ENCODE results near the gene DLEC1.
"Not testable (repeated sequence)": the region's sequence is repeated elsewhere in the genome, so short reads cannot be mapped to it uniquely, and the experiment has no call there.

Gene DLEC1

GRCh38 chr3:38125305-38126120, 86.5 kb downstream of the DLEC1 start:
- DNase-seq, result no peak
- in situ Hi-C loops (cut with HindIII; ENCODE audit: low pct_ligation_motif_present, low pct_unique_long_range_greater_than_20kb, low sequenced_read_pairs), result no loop called here

GRCh38 chr3:38126121-38126892, 87.3 kb downstream of the DLEC1 start:
- in situ Hi-C loops (cut with HindIII; ENCODE audit: low pct_ligation_motif_present, low pct_unique_long_range_greater_than_20kb, low sequenced_read_pairs), result no loop called here
- DNase-seq, result no peak

- DNase-seq, result no peak
- in situ Hi-C loops (cut with HindIII; ENCODE audit: low pct_ligation_motif_present, low pct_unique_long_range_greater_than_20kb, low sequenced_read_pairs), result no loop called here
Observed at GRCh38 chr3:38127611-38128302, 88.7 kb downstream of the DLEC1 start.

- in situ Hi-C loops (cut with HindIII; ENCODE audit: low pct_ligation_motif_present, low pct_unique_long_range_greater_than_20kb, low sequenced_read_pairs), result no loop called here
- DNase-seq, result no peak
Observed at GRCh38 chr3:38128303-38128655, 89.3 kb downstream of the DLEC1 start.

GRCh38 chr3:38129058-38129457, 90.0 kb downstream of the DLEC1 start:
- in situ Hi-C loops (cut with HindIII; ENCODE audit: low pct_ligation_motif_present, low pct_unique_long_range_greater_than_20kb, low sequenced_read_pairs), result no loop called here

GRCh38 chr3:38130631-38131065, 91.6 kb downstream of the DLEC1 start:
- in situ Hi-C loops (cut with HindIII; ENCODE audit: low pct_ligation_motif_present, low pct_unique_long_range_greater_than_20kb, low sequenced_read_pairs), result no loop called here
- DNase-seq, result no peak

More at GRCh38 chr3:38129058-38129457, 90.0 kb downstream of the DLEC1 start:
- DNase-seq, result no peak

- in situ Hi-C loops (cut with HindIII; ENCODE audit: low pct_ligation_motif_present, low pct_unique_long_range_greater_than_20kb, low sequenced_read_pairs), result no loop called here
- DNase-seq, result peak; percentile 27
Observed at GRCh38 chr3:38131621-38132369, 92.8 kb downstream of the DLEC1 start.

GRCh38 chr3:38133209-38133556, 94.2 kb downstream of the DLEC1 start:
- no peak for DNase-seq
- in situ Hi-C loops (cut with HindIII; ENCODE audit: low pct_ligation_motif_present, low pct_unique_long_range_greater_than_20kb, low sequenced_read_pairs), result no loop called here

GRCh38 chr3:38133557-38134405, 94.8 kb downstream of the DLEC1 start:
- DNase-seq, result no peak
- in situ Hi-C loops (cut with HindIII; ENCODE audit: low pct_ligation_motif_present, low pct_unique_long_range_greater_than_20kb, low sequenced_read_pairs), result no loop called here

GRCh38 chr3:38134517-38135143, 95.6 kb downstream of the DLEC1 start:
- DNase-seq; in situ Hi-C loops (cut with HindIII; ENCODE audit: low pct_ligation_motif_present, low pct_unique_long_range_greater_than_20kb, low sequenced_read_pairs): not testable (repeated sequence)

- DNase-seq; in situ Hi-C loops (cut with HindIII; ENCODE audit: low pct_ligation_motif_present, low pct_unique_long_range_greater_than_20kb, low sequenced_read_pairs): not testable (repeated sequence)
Observed at GRCh38 chr3:38135621-38136277, 96.7 kb downstream of the DLEC1 start.

GRCh38 chr3:38136393-38136776, 97.4 kb downstream of the DLEC1 start:
- no peak for DNase-seq
- in situ Hi-C loops (cut with HindIII; ENCODE audit: low pct_ligation_motif_present, low pct_unique_long_range_greater_than_20kb, low sequenced_read_pairs), result no loop called here

GRCh38 chr3:38136777-38137614, 98.0 kb downstream of the DLEC1 start, which contains the start of gene ACAA1:
ACAA1 (minus strand) TSS chr3:38137127; CDS start chr3:38137035, 92 bp downstream.
- in situ Hi-C loops (cut with HindIII; ENCODE audit: low pct_ligation_motif_present, low pct_unique_long_range_greater_than_20kb, low sequenced_read_pairs), result no loop called here
- peak; percentile 98 for DNase-seq

- in situ Hi-C loops (cut with HindIII; ENCODE audit: low pct_ligation_motif_present, low pct_unique_long_range_greater_than_20kb, low sequenced_read_pairs), result no loop called here
- peak; percentile 25 for DNase-seq
Observed at GRCh38 chr3:38137615-38138348, 98.8 kb downstream of the DLEC1 start.

GRCh38 chr3:38138349-38139190, 99.6 kb downstream of the DLEC1 start, which contains the start of gene MYD88:
MYD88 (plus strand) TSS chr3:38138661; CDS start chr3:38138701, 40 bp downstream.
- DNase-seq, result peak; percentile 62
- in situ Hi-C loops (cut with HindIII; ENCODE audit: low pct_ligation_motif_present, low pct_unique_long_range_greater_than_20kb, low sequenced_read_pairs), result no loop called here
